ENCODE data around the gene LYPLAL1.
"Not testable (repeated sequence)": the region's sequence is repeated elsewhere in the genome, so short reads cannot be mapped to it uniquely, and the experiment has no call there.

The LYPLAL1 gene

GRCh38 chr1:219220945-219221344, 47.3 kb downstream of the LYPLAL1 start:
- no peak for DNase-seq

DNA sequence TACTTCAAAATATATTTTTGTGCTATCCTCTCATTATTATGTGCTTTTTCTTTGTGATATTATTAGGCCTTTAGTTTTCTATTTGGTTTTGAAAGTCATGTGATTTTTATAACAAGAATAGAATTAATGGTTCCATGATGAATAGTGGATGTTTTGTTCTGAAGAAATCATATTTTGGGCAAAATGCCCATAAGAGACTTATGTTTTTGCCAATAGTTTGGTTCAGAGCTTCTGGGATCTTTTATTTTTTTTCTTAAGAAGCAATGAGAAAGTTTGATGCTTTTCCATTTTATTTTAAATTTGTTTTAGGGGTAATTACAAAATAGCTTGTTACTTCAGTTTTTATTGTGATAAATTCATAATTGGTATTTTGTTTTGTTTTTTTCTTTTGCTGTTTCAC, 49.8 kb downstream of the LYPLAL1 start:
- no peak for DNase-seq

- no peak for DNase-seq
Measured at GRCh38 chr1:219226196-219226595, 52.5 kb downstream of the LYPLAL1 start.

- no peak for DNase-seq
Measured at GRCh38 chr1:219227360-219228057, 53.8 kb downstream of the LYPLAL1 start.

DNA sequence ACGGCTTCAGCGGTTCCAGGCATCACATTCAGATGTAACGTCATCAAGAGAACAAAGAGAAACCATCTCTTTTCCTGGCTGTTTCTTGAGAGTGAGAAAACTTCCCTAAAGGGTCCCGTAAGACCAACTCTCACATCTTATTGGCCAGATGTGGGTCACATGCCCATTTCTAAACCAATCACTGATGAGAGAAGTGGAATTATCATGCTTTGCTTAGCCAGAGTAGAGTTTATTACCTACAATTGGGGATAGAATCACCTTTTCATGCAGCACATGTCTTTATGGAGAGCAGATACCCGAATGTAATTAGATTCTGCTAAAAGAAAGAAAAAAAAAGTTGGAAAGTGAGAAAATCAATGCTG, 54.4 kb downstream of the LYPLAL1 start:
- no peak for DNase-seq

DNA sequence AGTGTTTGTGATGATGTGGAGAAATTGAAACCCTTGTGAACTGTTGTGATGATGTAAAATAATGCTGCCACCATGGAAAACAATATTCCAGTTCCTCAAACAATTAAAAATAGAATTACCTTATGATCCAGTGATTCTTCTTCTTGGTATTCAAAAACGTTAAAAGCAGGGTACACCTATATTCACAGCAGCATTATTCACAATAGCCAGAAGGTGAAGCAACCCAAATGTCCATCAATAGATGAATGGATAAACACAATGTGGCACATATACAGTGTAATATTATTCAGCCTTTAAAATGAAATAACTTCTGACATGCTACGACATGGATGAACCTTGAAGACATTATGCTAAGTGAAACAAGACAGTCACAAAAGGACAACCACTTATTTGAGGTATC, 59.2 kb downstream of the LYPLAL1 start:
- no peak for DNase-seq

- DNase-seq = no peak
Measured at GRCh38 chr1:219235903-219236481, 62.3 kb downstream of the LYPLAL1 start.

- DNase-seq = no peak
Measured at GRCh38 chr1:219236933-219237610, 63.4 kb downstream of the LYPLAL1 start.

GRCh38 chr1:219239518-219239917, 65.8 kb downstream of the LYPLAL1 start:
- DNase-seq = no peak

DNA sequence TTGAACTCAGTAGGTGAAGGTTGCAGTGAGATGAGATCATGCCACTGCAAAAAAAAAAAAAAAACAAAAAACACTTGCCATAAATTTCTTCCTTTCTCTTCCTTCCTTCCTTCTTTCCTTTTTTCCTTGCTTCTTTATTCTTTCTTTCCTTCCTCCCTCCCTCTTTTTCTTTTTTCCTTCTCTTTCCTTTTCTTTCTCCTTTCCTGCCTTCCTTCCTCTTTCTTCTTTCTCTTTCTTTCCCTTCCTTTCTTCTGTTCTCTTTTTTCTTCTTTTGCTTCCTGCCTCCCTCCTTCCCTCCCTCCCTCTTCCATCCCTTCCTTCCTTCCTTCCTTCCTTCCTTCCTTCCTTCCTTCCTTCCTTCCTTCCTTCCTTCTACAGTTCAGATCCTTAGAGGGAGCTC, 71.2 kb downstream of the LYPLAL1 start:
- DNase-seq = no peak

DNA sequence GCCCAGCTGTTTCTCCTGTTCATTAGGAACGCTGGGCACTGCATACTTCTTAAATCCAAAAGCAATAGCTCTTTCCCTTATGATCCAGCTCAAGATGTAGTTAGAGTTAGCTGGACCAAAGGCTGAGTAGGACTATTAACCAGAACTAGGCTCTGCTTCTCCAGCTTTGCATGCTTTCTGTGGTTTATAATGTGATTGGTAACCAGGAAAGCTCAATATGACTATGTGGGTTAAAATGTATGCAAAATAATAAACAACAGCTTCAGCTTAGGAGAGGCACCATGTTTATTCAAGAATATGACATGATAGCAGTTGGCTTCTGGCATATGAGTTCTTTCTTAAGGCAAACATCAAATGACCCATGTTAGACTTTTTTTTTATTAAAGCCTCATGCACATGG, 73.8 kb downstream of the LYPLAL1 start:
- DNase-seq = no peak

- not testable (repeated sequence) for DNase-seq
Measured at GRCh38 chr1:219250468-219250867, 76.8 kb downstream of the LYPLAL1 start.

GRCh38 chr1:219257751-219258150, 84.1 kb downstream of the LYPLAL1 start:
- no peak for DNase-seq

- no peak for DNase-seq
Measured at GRCh38 chr1:219261454-219261853, 87.8 kb downstream of the LYPLAL1 start.
